Mucosa of stomach (tissue), 1 donor: Measurements from ENCODE around the gene C1R.
"Not testable (repeated sequence)": the region's sequence is repeated elsewhere in the genome, so short reads cannot be mapped to it uniquely, and the experiment has no call there.

Experiments
- H3K27me3 ChIP-seq: one replicate; pipeline ENCODE4 v1.7.0; 2013; ENCODE audit warnings: mild to moderate bottlenecking, low read length; ENCODE audit not compliant: control insufficient read depth, insufficient read depth
- H3K36me3 ChIP-seq: one replicate; pipeline ENCODE4 v1.7.0; 2013; ENCODE audit warnings: low read length; ENCODE audit not compliant: control insufficient read depth, insufficient read depth
- H3K4me1 ChIP-seq: one replicate; pipeline ENCODE4 v1.7.0; 2013; ENCODE audit warnings: mild to moderate bottlenecking, low read length; ENCODE audit not compliant: control insufficient read depth, insufficient read depth
- H3K4me3 ChIP-seq: one replicate; pipeline ENCODE4 v1.7.0; 2013; ENCODE audit warnings: low read length
- H3K9ac ChIP-seq: one replicate; pipeline ENCODE4 v1.7.0; 2013; ENCODE audit warnings: mild to moderate bottlenecking, low read length, moderate library complexity
- H3K9me3 ChIP-seq: one replicate; pipeline ENCODE4 v1.7.0; 2013; ENCODE audit warnings: mild to moderate bottlenecking, low read length, moderate library complexity; ENCODE audit not compliant: control insufficient read depth
- donor health status: Pancreatic carcinoma.

The C1R gene

GRCh38 chr12:7059780-7060179, 32.5 kb downstream of the C1R start:
- no peaks in the 10 kb centered on the region for H3K4me1 ChIP-seq
- H3K4me3 ChIP-seq: no peak overlapping the region
- no peaks in the 10 kb centered on the region for H3K36me3 ChIP-seq
- no peak overlapping the region for H3K9ac ChIP-seq
- H3K9me3 ChIP-seq: no peaks in the 10 kb centered on the region
- H3K27me3 ChIP-seq: no peaks in the 10 kb centered on the region

GRCh38 chr12:7058850-7059395, 33.3 kb downstream of the C1R start:
- Histone ChIP-seq H3K9me3 (no peaks in the 10 kb centered on the region), H3K4me3 (no peak overlapping the region), H3K4me1 (no peaks in the 10 kb centered on the region), H3K9ac (no peak overlapping the region), H3K36me3 (no peaks in the 10 kb centered on the region), H3K27me3 (no peaks in the 10 kb centered on the region)

- no peaks in the 10 kb centered on the region for H3K4me1 ChIP-seq
- no peaks in the 10 kb centered on the region for H3K27me3 ChIP-seq
- H3K9ac ChIP-seq: no peak overlapping the region
- no peak overlapping the region for H3K4me3 ChIP-seq
- H3K9me3 ChIP-seq: no peaks in the 10 kb centered on the region
- no peaks in the 10 kb centered on the region for H3K36me3 ChIP-seq
Observed at GRCh38 chr12:7058163-7058845, 33.9 kb downstream of the C1R start.

- H3K27me3 ChIP-seq, H3K36me3 ChIP-seq, H3K4me3 ChIP-seq, H3K9me3 ChIP-seq, H3K9ac ChIP-seq, H3K4me1 ChIP-seq: not testable (repeated sequence)
Observed at GRCh38 chr12:7055736-7056135, 36.5 kb downstream of the C1R start.

- peaks cover 3% of the 10 kb centered on the region for H3K27me3 ChIP-seq
- H3K9me3 ChIP-seq: no peaks in the 10 kb centered on the region
- no peaks in the 10 kb centered on the region for H3K36me3 ChIP-seq
- H3K9ac ChIP-seq: no peak overlapping the region
- no peaks in the 10 kb centered on the region for H3K4me1 ChIP-seq
- no peak overlapping the region for H3K4me3 ChIP-seq
Observed at GRCh38 chr12:7054925-7055324, 37.3 kb downstream of the C1R start.

GRCh38 chr12:7049973-7050372, 42.3 kb downstream of the C1R start:
- not testable (repeated sequence) for H3K4me3 ChIP-seq, H3K36me3 ChIP-seq, H3K4me1 ChIP-seq, H3K9me3 ChIP-seq, H3K27me3 ChIP-seq, H3K9ac ChIP-seq

GRCh38 chr12:7049445-7049951, 42.7 kb downstream of the C1R start:
- not testable (repeated sequence) for H3K9ac ChIP-seq, H3K9me3 ChIP-seq, H3K27me3 ChIP-seq, H3K36me3 ChIP-seq, H3K4me3 ChIP-seq, H3K4me1 ChIP-seq

- no peak overlapping the region for H3K4me3 ChIP-seq
- H3K9me3 ChIP-seq: no peaks in the 10 kb centered on the region
- no peaks in the 10 kb centered on the region for H3K4me1 ChIP-seq
- H3K27me3 ChIP-seq: peaks cover 3% of the 10 kb centered on the region
- H3K36me3 ChIP-seq: no peaks in the 10 kb centered on the region
- no peak overlapping the region for H3K9ac ChIP-seq
Observed at GRCh38 chr12:7047306-7047705, 44.9 kb downstream of the C1R start.

GRCh38 chr12:7046383-7047105, 45.7 kb downstream of the C1R start:
- H3K27me3 ChIP-seq: peaks cover 3% of the 10 kb centered on the region
- H3K9ac ChIP-seq: no peak overlapping the region
- H3K9me3 ChIP-seq: no peaks in the 10 kb centered on the region
- H3K4me3 ChIP-seq: no peak overlapping the region
- no peaks in the 10 kb centered on the region for H3K4me1 ChIP-seq
- no peaks in the 10 kb centered on the region for H3K36me3 ChIP-seq

- Histone ChIP-seq H3K9me3 (no peaks in the 10 kb centered on the region), H3K4me1 (no peaks in the 10 kb centered on the region), H3K27me3 (peaks cover 3% of the 10 kb centered on the region), H3K36me3 (no peaks in the 10 kb centered on the region), H3K4me3 (no peak overlapping the region), H3K9ac (no peak overlapping the region)
Observed at GRCh38 chr12:7045913-7046312, 46.3 kb downstream of the C1R start.

- Histone ChIP-seq H3K9me3 (no peaks in the 10 kb centered on the region), H3K4me3 (no peak overlapping the region), H3K36me3 (no peaks in the 10 kb centered on the region), H3K27me3 (no peaks in the 10 kb centered on the region), H3K4me1 (no peaks in the 10 kb centered on the region), H3K9ac (no peak overlapping the region)
Observed at GRCh38 chr12:7042842-7043241, 49.4 kb downstream of the C1R start.

GRCh38 chr12:7039403-7039802, 52.8 kb downstream of the C1R start:
- H3K4me1 ChIP-seq: peaks cover 14% of the 10 kb centered on the region
- no peak overlapping the region for H3K4me3 ChIP-seq
- H3K36me3 ChIP-seq: no peaks in the 10 kb centered on the region
- no peaks in the 10 kb centered on the region for H3K27me3 ChIP-seq
- no peaks in the 10 kb centered on the region for H3K9me3 ChIP-seq
- no peak overlapping the region for H3K9ac ChIP-seq
